Neural crest cell (in vitro differentiated cells): Measurements from ENCODE around the gene C2. TPM values are rescaled to one million over a fixed set of nuclear protein-coding genes. Genes with fewer than 3 reads are reported as not detected.

Experiments used
- DNase-seq: peaks from one replicate; pipeline ENCODE4 v3.0.0; 2021; ENCODE audit warnings: low read depth, mixed read lengths, low spot score
- H3K27ac Mint-ChIP-seq: one replicate; pipeline ENCODE4 v1.8.0; 2021; ENCODE audit warnings: mild to moderate bottlenecking, mixed read lengths; ENCODE audit not compliant: unreplicated experiment
- H3K27me3 Mint-ChIP-seq: 2 replicates; pipeline ENCODE4 v1.8.0; 2021; ENCODE audit warnings: low read depth, mild to moderate bottlenecking, mixed read lengths
- H3K36me3 Mint-ChIP-seq: 2 replicates; pipeline ENCODE4 v1.8.0; 2021; ENCODE audit warnings: low read depth, mild to moderate bottlenecking, mixed read lengths
- H3K4me1 Mint-ChIP-seq: 2 replicates; pipeline ENCODE4 v1.8.0; 2021; ENCODE audit warnings: mixed read lengths
- H3K4me3 Mint-ChIP-seq: one replicate; pipeline ENCODE4 v1.8.0; 2021; ENCODE audit warnings: mild to moderate bottlenecking, mixed read lengths
- H3K9me3 Mint-ChIP-seq: 2 replicates; pipeline ENCODE4 v1.8.0; 2021; ENCODE audit warnings: mixed read lengths
- CTCF ChIP-seq: fragments of 200-600 bp; sonication (generic); conservative IDR thresholded peaks from 2 replicates; pipeline ENCODE4 v1.5.0; 2021; ENCODE audit warnings: antibody characterized with exemption, mild to moderate bottlenecking
- long read RNA-seq: library from polyadenylated mRNA; unstranded; transcript quantifications from one replicate; pipeline ENCODE4 v2.0.0, GENCODE V29; 2020
- total RNA-seq: library from RNA; stranded (reverse); gene quantifications from 2 replicates; pipeline ENCODE4 v1.2.1, GENCODE V29; 2021

C2 gene
- 0.35 and 1.2 TPM in 2 replicates for total RNA-seq
- long read RNA-seq, partial matches to known transcripts: 0 of 1 reads
- long read RNA-seq, other reads (novel, unspliced or antisense): 1 of 1 reads

- DNase-seq: no peak
- no peak within 1 kb of the TSS for H3K27ac Mint-ChIP-seq
- no peak for TF ChIP-seq CTCF
- H3K9me3 Mint-ChIP-seq: no peaks in the 10 kb centered on the region
- peaks cover 3% of the 10 kb centered on the region for H3K27me3 Mint-ChIP-seq
- no peaks in the 10 kb centered on the region for H3K36me3 Mint-ChIP-seq
- no peaks in the 10 kb centered on the region for H3K4me1 Mint-ChIP-seq
- no peak within 1 kb of the TSS for H3K4me3 Mint-ChIP-seq
Measured at GRCh38 chr6:31927242-31927862, at the start of gene C2. Gene C2, plus strand, starts transcription at chr6:31927717. Its CDS starts 36 bp downstream, at chr6:31927753.

DNA sequence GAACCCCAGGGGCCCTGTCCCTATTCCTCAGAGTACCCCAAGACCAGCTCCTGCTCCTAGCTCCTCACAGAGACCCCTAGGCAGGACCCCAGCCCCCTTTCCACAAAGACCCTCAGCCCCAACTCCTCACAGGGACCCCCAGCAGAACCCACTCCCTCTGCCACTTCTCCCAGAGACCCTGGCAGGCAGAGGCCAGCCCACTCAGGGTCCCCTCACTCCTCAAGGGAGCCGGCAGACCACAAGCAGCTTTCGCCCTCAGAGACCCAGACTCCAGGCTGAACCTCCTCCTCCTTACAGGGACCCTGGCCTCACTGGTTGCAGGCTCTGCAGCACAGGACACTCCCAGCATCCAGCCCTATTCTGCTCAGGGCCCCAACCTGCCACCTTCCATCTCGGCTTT, 49.3 kb upstream of the C2 start:
- H3K9me3 Mint-ChIP-seq: no peaks in the 10 kb centered on the region
- H3K27ac Mint-ChIP-seq: no peak overlapping the region

GRCh38 chr6:31878726-31879125, 48.8 kb upstream of the C2 start, which contains the start of gene SLC44A4:
Gene SLC44A4, minus strand, starts transcription at chr6:31878997. Its CDS starts 17 bp downstream, at chr6:31878980.
- Mint-ChIP-seq H3K36me3 (peaks cover 8% of the 10 kb centered on the region), H3K9me3 (no peaks in the 10 kb centered on the region), H3K27me3 (no peaks in the 10 kb centered on the region), H3K4me1 (no peaks in the 10 kb centered on the region), H3K4me3 (peak within 1 kb of the TSS; percentile 41), H3K27ac (peak within 1 kb of the TSS; percentile 27)
- no peak for DNase-seq
- no peak for TF ChIP-seq CTCF

More for the DNA sequence above, 49.3 kb upstream of the C2 start:
- Mint-ChIP-seq H3K4me3 (peak overlapping the region; percentile 41), H3K27me3 (no peaks in the 10 kb centered on the region), H3K4me1 (no peaks in the 10 kb centered on the region), H3K36me3 (peaks cover 8% of the 10 kb centered on the region)
- no peak for DNase-seq
- no peak for TF ChIP-seq CTCF

GRCh38 chr6:31879143-31879542, 48.4 kb upstream of the C2 start:
- TF ChIP-seq CTCF: no peak
- Mint-ChIP-seq H3K27ac (no peak overlapping the region), H3K4me3 (no peak overlapping the region), H3K4me1 (no peaks in the 10 kb centered on the region), H3K36me3 (peaks cover 8% of the 10 kb centered on the region), H3K9me3 (no peaks in the 10 kb centered on the region), H3K27me3 (no peaks in the 10 kb centered on the region)
- no peak for DNase-seq

DNA sequence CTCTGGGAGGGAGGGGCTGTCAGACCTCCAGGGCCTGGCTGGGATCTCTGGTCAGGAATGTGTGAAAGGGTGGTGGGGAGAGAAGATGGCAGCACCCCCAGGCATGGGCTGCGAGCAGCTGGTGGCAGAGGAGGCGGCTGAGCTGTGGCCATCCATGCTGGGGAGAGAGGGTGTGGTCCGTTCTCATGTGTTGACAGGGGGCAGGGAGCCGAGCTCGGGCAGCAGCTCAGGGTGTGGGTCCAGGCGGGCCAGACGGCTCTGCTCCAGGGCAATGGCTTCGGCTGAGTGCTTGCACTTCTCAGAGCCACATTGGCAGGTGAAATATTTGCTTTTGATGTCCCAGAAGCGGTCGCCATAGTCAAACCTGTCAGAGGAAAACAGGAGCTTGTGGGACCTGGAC, 47.6 kb upstream of the C2 start:
- Mint-ChIP-seq H3K9me3 (no peaks in the 10 kb centered on the region), H3K4me1 (no peaks in the 10 kb centered on the region), H3K36me3 (peaks cover 8% of the 10 kb centered on the region), H3K27me3 (no peaks in the 10 kb centered on the region), H3K27ac (no peak overlapping the region), H3K4me3 (no peak overlapping the region)
- DNase-seq: no peak
- TF ChIP-seq CTCF: no peak
